HG02885 (cell line): ENCODE data around the gene ANKRD66.
"Not testable (repeated sequence)": the region's sequence is repeated elsewhere in the genome, so short reads cannot be mapped to it uniquely, and the experiment has no call there.

Source experiments
- ATAC-seq: cut with Tn5 transposase; IDR thresholded peaks from one replicate; pipeline ENCODE4 v1.9.1; 2021; ENCODE audit warnings: mild to moderate bottlenecking; ENCODE audit not compliant: unreplicated experiment, poor library complexity

ANKRD66 gene

GRCh38 chr6:46749731-46750130 is 3.0 kb downstream of the ANKRD66 start:
- no peak for ATAC-seq

DNA sequence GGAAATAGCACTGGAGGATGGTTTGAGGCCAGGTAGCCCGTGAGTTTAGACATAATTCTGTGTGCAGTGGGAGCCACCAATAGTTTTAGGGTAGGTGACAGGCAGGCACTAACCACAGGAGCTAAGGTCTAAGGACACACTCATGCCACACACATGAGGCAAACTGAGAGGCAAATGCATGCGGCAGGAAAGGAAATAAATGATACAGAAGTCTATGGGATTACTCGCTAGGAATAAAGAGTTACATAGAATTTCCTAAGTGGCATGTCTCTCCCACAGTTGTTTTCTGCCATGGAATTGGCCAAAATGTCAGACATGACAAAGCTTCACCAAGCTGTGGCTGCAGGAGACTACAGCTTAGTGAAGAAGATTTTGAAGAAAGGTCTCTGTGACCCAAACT is 4.9 kb downstream of the ANKRD66 start:
- ATAC-seq: no peak

GRCh38 chr6:46755865-46756264 is 9.1 kb downstream of the ANKRD66 start:
- ATAC-seq: no peak

- no peak for ATAC-seq
Measured at GRCh38 chr6:46756469-46757213, 9.9 kb downstream of the ANKRD66 start.

- ATAC-seq: no peak
Measured at GRCh38 chr6:46757214-46757596, 10.5 kb downstream of the ANKRD66 start.

DNA sequence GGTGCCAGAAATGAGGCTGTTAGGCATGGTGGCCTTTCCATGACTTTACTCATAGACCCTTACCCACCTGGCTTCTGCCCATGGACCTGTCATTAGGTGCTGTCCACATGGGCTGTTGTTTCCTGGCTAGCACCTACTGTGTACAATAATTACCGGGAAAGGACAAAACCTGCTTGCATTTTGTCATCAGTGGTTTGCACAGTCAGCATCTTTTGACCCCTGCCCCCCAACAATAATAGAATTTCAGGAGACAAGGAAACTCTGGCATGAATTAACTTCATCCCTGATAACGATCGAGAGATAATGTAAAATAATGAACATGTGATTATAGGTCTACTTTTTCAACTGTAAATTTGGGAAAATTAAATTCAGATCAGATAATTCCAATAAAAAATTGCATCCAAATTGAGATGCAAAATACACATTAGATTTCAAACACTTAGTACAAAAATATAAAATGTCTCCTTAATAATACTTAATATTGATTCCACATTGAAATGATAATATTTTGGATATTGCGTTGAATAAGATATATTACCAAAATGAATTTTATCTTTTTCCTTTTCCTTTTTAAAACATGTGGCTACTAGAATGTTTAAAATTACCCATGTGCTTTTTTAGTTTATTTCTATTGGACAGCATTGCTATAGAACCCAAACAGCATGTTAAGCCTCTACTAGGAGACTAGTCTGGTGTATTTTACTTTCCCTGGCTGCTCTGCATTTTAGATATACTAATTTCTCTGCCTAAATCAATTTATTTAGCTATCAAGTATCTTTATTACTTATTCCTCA is 12.4 kb downstream of the ANKRD66 start:
- no peak for ATAC-seq

DNA sequence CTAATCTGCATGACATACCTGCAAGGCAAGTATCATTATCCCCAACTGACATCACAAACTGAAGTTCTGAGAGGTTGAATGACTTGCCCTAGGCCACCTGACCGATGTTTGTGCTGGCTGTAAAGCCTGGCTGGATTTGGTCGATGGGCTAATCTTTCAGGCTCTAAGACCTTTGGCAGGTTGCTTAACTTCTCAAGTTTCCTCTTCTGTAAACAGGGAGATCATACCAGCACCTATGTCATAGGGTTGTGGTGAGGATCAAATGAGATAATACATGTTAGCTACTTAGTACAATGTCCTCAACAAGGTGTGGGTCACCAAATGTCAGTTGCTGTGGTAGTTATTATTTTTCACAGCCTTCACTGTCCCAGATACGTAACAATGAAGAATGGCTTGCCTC is 14.2 kb downstream of the ANKRD66 start:
- ATAC-seq: no peak

DNA sequence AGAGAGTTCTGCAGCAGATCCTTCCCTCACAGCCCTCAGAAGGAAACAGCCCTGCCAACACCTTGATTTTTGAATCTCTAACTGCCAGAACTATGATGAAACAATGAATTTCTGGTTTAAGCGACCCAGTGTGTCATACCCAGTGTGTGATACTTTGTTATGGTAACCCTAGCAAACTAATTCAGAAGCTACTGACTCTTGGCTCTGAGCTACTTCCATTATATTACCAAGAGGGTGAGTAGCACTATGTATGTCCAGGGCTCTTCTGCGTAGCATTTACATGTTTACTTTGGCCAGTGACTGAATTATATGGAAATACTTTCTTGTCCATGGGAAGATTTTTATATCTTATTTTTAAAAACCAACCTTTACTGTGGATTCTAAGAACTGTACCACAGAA is 16.7 kb downstream of the ANKRD66 start:
- no peak for ATAC-seq

GRCh38 chr6:46764280-46764679 is 17.5 kb downstream of the ANKRD66 start:
- not testable (repeated sequence) for ATAC-seq

GRCh38 chr6:46764961-46765360 is 18.2 kb downstream of the ANKRD66 start:
- no peak for ATAC-seq

DNA sequence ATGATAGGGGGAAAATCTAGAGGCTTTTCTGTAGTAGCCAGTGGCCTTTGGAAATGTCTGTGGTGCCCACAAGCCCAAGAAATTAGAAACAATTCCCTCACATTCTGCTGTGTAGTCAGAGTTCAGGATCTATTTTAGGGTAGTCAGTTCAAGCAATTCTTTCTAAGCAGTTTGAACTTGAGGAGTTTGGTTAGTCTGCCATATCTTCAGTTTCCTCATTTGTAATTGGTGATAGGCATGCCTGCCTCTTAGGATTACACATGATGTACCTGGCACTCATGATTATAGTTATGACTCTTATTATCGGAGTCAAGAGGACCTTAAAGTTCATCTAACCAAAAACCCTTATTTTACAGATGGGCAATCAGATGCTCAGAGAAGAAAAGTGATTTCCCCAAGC is 25.3 kb downstream of the ANKRD66 start:
- ATAC-seq: no peak

DNA sequence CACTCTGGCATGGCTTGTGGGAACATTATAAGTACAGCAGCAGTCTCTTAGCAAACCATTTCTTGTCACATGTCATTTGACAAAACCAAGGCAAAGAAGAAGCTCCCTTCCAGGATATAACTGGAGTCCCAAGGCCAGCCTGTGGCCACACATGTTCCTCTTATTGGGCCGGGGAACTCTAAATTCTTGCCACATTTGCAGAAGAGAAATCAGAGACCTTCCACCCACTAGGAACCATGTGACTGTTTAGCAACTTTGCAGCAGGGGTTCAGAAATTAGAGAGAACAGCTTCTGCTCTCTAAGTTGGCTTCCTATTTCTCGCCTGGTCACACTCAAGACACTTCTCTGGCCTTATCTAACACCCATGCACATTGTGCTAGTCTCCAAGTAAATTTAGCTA is 26.0 kb downstream of the ANKRD66 start:
- peak; percentile 81 for ATAC-seq

DNA sequence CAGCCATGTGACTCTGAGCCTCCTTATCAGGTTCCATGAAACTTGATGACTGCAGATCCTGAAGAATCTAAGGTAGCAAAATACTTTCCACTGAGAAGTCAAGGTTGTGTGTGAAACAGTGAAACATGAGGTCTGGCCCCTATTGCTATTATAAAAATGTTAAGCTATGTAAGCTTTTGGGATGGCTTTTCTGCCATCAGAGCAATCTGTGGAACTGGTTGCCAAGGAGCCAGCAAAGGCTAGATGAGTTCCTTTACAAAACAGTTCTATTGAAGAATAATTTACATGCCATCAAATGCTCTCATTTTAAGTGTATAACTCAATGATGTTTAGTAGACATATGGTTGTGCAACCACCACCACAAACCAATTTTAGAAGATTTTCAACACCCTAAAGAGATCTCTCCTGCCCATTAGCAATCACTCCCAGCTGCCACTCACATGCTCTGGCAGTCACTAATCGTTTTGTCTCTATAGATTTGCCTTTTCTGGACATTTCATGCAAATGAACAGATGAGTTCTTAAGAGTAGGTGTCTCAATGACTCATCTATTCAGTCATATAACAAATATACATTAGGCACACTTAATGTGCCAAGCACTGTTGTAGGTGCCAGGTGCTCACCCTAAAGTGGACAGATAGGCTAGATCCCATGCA is 26.6 kb downstream of the ANKRD66 start:
- ATAC-seq: peak; percentile 40

DNA sequence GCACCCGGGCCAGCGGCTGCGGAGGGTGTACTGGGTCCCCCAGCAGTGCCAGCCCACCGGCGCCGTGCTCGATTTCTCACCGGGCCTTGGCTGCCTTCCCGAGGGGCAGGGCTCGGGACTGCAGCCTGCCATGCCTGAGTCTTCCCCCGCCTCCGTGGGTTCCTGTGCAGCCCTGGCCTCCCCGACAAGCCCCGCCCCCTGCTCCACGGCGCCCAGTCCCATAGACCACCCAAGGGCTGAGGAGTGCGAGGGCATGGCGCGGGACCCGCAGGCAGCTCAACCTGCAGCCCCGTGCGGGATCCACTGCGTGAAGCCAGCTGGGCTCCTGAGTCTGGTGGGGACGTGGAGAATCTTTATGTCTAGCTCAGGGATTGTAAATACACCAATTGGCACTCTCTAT is 28.0 kb downstream of the ANKRD66 start:
- not testable (repeated sequence) for ATAC-seq

GRCh38 chr6:46776070-46776712 is 29.5 kb downstream of the ANKRD66 start:
- no peak for ATAC-seq

- ATAC-seq: no peak
Measured at GRCh38 chr6:46777476-46778346, 31.0 kb downstream of the ANKRD66 start.

DNA sequence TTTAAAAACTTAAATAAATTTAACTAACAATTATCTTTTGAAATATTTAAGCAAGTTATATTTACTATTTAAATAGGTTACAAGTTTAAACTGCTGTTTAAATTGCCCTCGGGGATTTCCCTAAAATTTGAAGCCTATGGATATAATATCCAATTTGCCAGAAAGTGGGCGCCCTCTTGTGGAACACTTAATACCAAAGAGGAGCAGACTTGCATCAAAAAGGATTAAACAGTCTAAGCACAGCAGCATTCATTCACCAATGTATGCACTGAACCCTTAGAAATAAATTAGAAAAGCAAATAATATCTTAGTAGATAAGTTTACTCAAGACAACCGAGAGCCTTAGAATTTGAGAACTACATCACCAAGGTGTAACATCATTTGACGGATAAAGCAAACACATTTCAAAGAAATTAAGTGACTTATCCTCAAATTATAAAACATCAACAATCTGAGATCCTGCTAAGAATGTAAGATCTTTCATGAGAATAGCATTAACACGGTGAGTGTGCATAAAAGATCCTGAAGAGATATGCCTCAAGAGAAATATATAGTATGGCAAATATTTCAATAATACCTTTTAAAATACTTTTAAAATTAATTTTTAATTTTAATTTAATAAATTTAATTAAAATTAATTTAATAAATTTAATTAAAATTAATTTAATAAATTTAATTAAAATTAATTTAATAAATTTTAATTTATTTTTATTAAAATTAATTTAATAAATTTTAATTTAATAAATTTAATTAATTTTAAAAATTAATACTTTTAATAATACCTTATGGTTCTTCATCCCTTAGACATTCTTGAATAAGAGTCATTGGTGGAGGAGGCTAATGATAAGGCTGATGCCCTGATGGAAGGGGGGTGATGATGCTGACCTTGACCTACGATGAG is 35.0 kb downstream of the ANKRD66 start:
- ATAC-seq: no peak

- ATAC-seq: no peak
Measured at GRCh38 chr6:46784535-46784934, 37.8 kb downstream of the ANKRD66 start.
